NCI-H2171 (cell line): ENCODE measurements around the gene SLC25A53.

Experiments
- DNase-seq: peaks from one replicate; lab custom pipeline; 2025; lab: John Stamatoyannopoulos, UW

Gene SLC25A53

GRCh38 chrX:104156630-104157529 lies at the start of gene SLC25A53:
SLC25A53 (minus strand) TSS chrX:104157009; CDS start chrX:104105257, 51,752 bp downstream.
- DNase-seq, result peak; percentile 83

GRCh38 chrX:104205548-104205947 lies 48.7 kb upstream of the SLC25A53 start:
- DNase-seq, result no peak

- no peak for DNase-seq
These were observed 38.8 kb upstream of the SLC25A53 start for GRCh38 chrX:104195489-104196084.

- DNase-seq, result no peak
These were observed 38.2 kb upstream of the SLC25A53 start for GRCh38 chrX:104195013-104195412.

GRCh38 chrX:104193485-104193884 lies 36.7 kb upstream of the SLC25A53 start:
- DNase-seq, result no peak

- DNase-seq, result no peak
These were observed 33.0 kb upstream of the SLC25A53 start for GRCh38 chrX:104189837-104190236.

- DNase-seq, result no peak
These were observed 31.1 kb upstream of the SLC25A53 start for GRCh38 chrX:104187931-104188330.

GRCh38 chrX:104183685-104184084 lies 26.9 kb upstream of the SLC25A53 start:
- no peak for DNase-seq

- no peak for DNase-seq
These were observed 17.0 kb upstream of the SLC25A53 start for GRCh38 chrX:104173841-104174240.

GRCh38 chrX:104172788-104173187 lies 16.0 kb upstream of the SLC25A53 start:
- no peak for DNase-seq

GRCh38 chrX:104172121-104172520 lies 15.3 kb upstream of the SLC25A53 start:
- DNase-seq, result no peak

- no peak for DNase-seq
These were observed 11.3 kb upstream of the SLC25A53 start for GRCh38 chrX:104168127-104168526.

- DNase-seq, result no peak
These were observed 10.1 kb upstream of the SLC25A53 start for GRCh38 chrX:104166735-104167436.

- peak; percentile 53 for DNase-seq
These were observed 9.3 kb upstream of the SLC25A53 start, which contains the start of gene FAM199X for GRCh38 chrX:104165894-104166734. FAM199X (plus strand) TSS chrX:104166453; CDS start chrX:104166786, 333 bp downstream.

GRCh38 chrX:104151037-104151436 lies 5.8 kb downstream of the SLC25A53 start:
- DNase-seq, result no peak

GRCh38 chrX:104141087-104141760 lies 15.6 kb downstream of the SLC25A53 start:
- no peak for DNase-seq

GRCh38 chrX:104137496-104137895 lies 19.3 kb downstream of the SLC25A53 start:
- no peak for DNase-seq

GRCh38 chrX:104136241-104137019 lies 20.4 kb downstream of the SLC25A53 start:
- peak; percentile 64 for DNase-seq

- DNase-seq, result no peak
These were observed 21.1 kb downstream of the SLC25A53 start for GRCh38 chrX:104135677-104136076.

- no peak for DNase-seq
These were observed 22.1 kb downstream of the SLC25A53 start for GRCh38 chrX:104134583-104135261.
